Loucy (cell line): ENCODE data around the gene CCL7.

ENCODE experiments used
- H2AFZ ChIP-seq: fragments of 200-600 bp; sonication (generic); 2 replicates; pipeline ENCODE4 v1.6.0; 2016; ENCODE audit warnings: antibody characterized with exemption, mild to moderate bottlenecking, low read length, moderate library complexity
- H3F3A ChIP-seq: fragments of 200-600 bp; 2 replicates; pipeline ENCODE4 v1.6.0; 2016; ENCODE audit warnings: antibody characterized with exemption, low read depth, mild to moderate bottlenecking
- H3K27me3 ChIP-seq: fragments of 200-600 bp; sonication (generic); 2 replicates; pipeline ENCODE4 v1.6.1; 2014; ENCODE audit warnings: low read length, mild to moderate bottlenecking; ENCODE audit not compliant: insufficient read depth, poor library complexity, severe bottlenecking
- H3K36me3 ChIP-seq: fragments of 200-600 bp; sonication (generic); 2 replicates; pipeline ENCODE4 v1.6.1; 2016; ENCODE audit warnings: low read length; ENCODE audit not compliant: insufficient read depth
- H3K4me1 ChIP-seq: fragments of 200-600 bp; sonication (generic); 2 replicates; pipeline ENCODE4 v1.5.1; 2014; ENCODE audit warnings: low read length, mild to moderate bottlenecking; ENCODE audit not compliant: insufficient read depth, poor library complexity, severe bottlenecking
- H3K4me2 ChIP-seq: fragments of 200-600 bp; sonication (generic); 2 replicates; pipeline ENCODE4 v1.6.0; 2014; ENCODE audit warnings: antibody characterized with exemption, low read length, low read depth, mild to moderate bottlenecking; ENCODE audit not compliant: poor library complexity, severe bottlenecking
- H3K4me3 ChIP-seq: fragments of 200-600 bp; sonication (generic); 2 replicates; pipeline ENCODE4 v1.5.1; 2014; ENCODE audit warnings: low read length, mild to moderate bottlenecking, mixed read lengths; ENCODE audit not compliant: poor library complexity, severe bottlenecking
- H3K79me2 ChIP-seq: fragments of 200-600 bp; sonication (generic); 2 replicates; pipeline ENCODE4 v1.6.1; 2014; ENCODE audit warnings: low read length; ENCODE audit not compliant: insufficient read depth
- H3K9ac ChIP-seq: fragments of 200-600 bp; sonication (generic); 2 replicates; pipeline ENCODE4 v1.6.0; 2014; ENCODE audit warnings: mild to moderate bottlenecking, low read depth, low read length, moderate library complexity; ENCODE audit not compliant: poor library complexity, severe bottlenecking
- H3K9me2 ChIP-seq: fragments of 200-600 bp; sonication (generic); replicated peaks from 2 replicates; pipeline ENCODE4 v1.6.1; 2016; ENCODE audit warnings: low read depth, low read length, mixed read lengths
- H3K9me3 ChIP-seq: fragments of 200-600 bp; sonication (generic); 2 replicates; pipeline ENCODE4 v1.6.1; 2014; ENCODE audit warnings: mild to moderate bottlenecking, antibody characterized with exemption, low read length, low read depth; ENCODE audit not compliant: insufficient read depth
- H4K20me1 ChIP-seq: fragments of 200-600 bp; sonication (generic); 2 replicates; pipeline ENCODE4 v1.6.0; 2014; ENCODE audit warnings: antibody characterized with exemption, low read length, mild to moderate bottlenecking; ENCODE audit not compliant: insufficient read depth, poor library complexity, severe bottlenecking
- EZH2phosphoT487 ChIP-seq: fragments of 200-600 bp; IDR thresholded peaks from 2 replicates; pipeline ENCODE4 v1.6.1; 2018; ENCODE audit warnings: antibody characterized with exemption, mild to moderate bottlenecking, moderate library complexity, borderline replicate concordance
- TF ChIP-seq, protein P1 (sequence below): fragments of 200-600 bp; sonication (generic); conservative IDR thresholded peaks from 2 replicates; pipeline ENCODE4 v1.5.1; 2014; ENCODE audit warnings: mild to moderate bottlenecking, antibody characterized with exemption, low read length

Gene CCL7

GRCh38 chr17:34300652-34301370 is 30.8 kb downstream of the CCL7 start:
- Histone ChIP-seq H3K9me3 (no peaks in the 10 kb centered on the region), H3K9ac (no peak overlapping the region), H3F3A (no peaks in the 10 kb centered on the region), H4K20me1 (no peaks in the 10 kb centered on the region), H3K4me1 (no peaks in the 10 kb centered on the region), H2AFZ (no peak overlapping the region), H3K27me3 (no peaks in the 10 kb centered on the region), H3K9me2 (no peaks in the 10 kb centered on the region), H3K79me2 (no peaks in the 10 kb centered on the region), H3K4me2 (no peak overlapping the region), H3K36me3 (no peaks in the 10 kb centered on the region), H3K4me3 (no peak overlapping the region)
- TF ChIP-seq EZH2phosphoT487 = no peak
- TF ChIP-seq, protein P1, sequence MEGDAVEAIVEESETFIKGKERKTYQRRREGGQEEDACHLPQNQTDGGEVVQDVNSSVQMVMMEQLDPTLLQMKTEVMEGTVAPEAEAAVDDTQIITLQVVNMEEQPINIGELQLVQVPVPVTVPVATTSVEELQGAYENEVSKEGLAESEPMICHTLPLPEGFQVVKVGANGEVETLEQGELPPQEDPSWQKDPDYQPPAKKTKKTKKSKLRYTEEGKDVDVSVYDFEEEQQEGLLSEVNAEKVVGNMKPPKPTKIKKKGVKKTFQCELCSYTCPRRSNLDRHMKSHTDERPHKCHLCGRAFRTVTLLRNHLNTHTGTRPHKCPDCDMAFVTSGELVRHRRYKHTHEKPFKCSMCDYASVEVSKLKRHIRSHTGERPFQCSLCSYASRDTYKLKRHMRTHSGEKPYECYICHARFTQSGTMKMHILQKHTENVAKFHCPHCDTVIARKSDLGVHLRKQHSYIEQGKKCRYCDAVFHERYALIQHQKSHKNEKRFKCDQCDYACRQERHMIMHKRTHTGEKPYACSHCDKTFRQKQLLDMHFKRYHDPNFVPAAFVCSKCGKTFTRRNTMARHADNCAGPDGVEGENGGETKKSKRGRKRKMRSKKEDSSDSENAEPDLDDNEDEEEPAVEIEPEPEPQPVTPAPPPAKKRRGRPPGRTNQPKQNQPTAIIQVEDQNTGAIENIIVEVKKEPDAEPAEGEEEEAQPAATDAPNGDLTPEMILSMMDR = no peak

DNA sequence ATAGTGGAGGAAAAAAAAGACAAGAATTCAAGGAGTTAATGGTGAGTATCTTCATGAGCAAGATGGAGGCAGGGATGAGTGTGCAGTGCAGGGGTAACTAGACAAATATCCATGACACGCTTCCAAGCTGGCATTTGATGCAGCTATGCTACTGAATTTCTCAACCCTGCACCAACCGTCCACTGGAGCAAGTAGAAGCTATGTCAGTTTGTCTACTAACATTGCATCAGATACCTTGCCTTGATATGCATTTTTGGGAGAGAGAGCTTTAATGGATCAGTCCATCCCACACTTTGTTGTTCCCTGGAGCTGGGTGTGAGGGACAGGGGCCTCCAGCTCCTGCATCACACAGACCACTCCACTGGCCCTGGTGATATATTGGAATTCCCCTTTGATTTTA is 32.0 kb downstream of the CCL7 start:
- Histone ChIP-seq H3K4me2 (no peak overlapping the region), H3K79me2 (no peaks in the 10 kb centered on the region)
- TF ChIP-seq EZH2phosphoT487 = no peak
- TF ChIP-seq, protein P1 = no peak

DNA sequence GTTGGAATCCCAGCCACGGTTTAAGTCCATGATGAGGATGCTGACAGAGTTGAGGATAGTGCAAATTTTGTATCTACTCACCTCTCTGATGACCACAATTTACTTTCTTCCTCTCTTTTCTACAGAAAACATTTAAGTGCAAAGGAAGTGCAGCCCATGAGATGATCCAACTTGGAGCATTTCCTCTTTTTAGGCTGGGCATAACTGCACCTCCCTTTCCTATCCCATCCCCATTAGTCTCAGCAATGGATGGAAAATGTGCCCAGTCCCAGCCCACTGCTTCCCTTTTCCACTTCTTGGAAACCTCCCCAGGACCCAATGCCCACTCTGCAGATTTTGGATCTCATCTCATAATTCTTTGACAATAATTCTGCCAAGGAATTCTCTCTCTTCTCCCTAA is 32.6 kb downstream of the CCL7 start:
- H3K36me3 ChIP-seq = no peaks in the 10 kb centered on the region
- H3K9ac ChIP-seq = no peak overlapping the region
- no peak for TF ChIP-seq EZH2phosphoT487
- TF ChIP-seq, protein P1 = no peak
- H3K4me1 ChIP-seq = no peaks in the 10 kb centered on the region
- no peaks in the 10 kb centered on the region for H3K9me2 ChIP-seq
- no peak overlapping the region for H2AFZ ChIP-seq
- H3K4me3 ChIP-seq = no peak overlapping the region
- H3K79me2 ChIP-seq = no peaks in the 10 kb centered on the region
- no peaks in the 10 kb centered on the region for H3K9me3 ChIP-seq
- H3K27me3 ChIP-seq = no peaks in the 10 kb centered on the region
- no peak overlapping the region for H3K4me2 ChIP-seq
- no peaks in the 10 kb centered on the region for H3F3A ChIP-seq
- H4K20me1 ChIP-seq = no peaks in the 10 kb centered on the region

More for the DNA sequence above, 32.0 kb downstream of the CCL7 start:
- H3K9ac ChIP-seq = no peak overlapping the region
- no peaks in the 10 kb centered on the region for H3K36me3 ChIP-seq
- H2AFZ ChIP-seq = no peak overlapping the region
- H3K9me2 ChIP-seq = no peaks in the 10 kb centered on the region
- no peak overlapping the region for H3K4me3 ChIP-seq
- H3K27me3 ChIP-seq = no peaks in the 10 kb centered on the region
- H4K20me1 ChIP-seq = no peaks in the 10 kb centered on the region
- no peaks in the 10 kb centered on the region for H3F3A ChIP-seq
- no peaks in the 10 kb centered on the region for H3K4me1 ChIP-seq
- no peaks in the 10 kb centered on the region for H3K9me3 ChIP-seq
